Activated CD4-positive, alpha-beta T cell treated with anti-CD3 and anti-CD28 coated beads, Interleukin-2, amount 50 U/mL, for 4 hours (primary cell): ENCODE data around the gene GPR15.

ENCODE experiments used
- DNase-seq, 2 experiments: peaks; one replicate each; pipeline ENCODE4 v3.0.0-alpha.2; 2020

Gene GPR15

DNA sequence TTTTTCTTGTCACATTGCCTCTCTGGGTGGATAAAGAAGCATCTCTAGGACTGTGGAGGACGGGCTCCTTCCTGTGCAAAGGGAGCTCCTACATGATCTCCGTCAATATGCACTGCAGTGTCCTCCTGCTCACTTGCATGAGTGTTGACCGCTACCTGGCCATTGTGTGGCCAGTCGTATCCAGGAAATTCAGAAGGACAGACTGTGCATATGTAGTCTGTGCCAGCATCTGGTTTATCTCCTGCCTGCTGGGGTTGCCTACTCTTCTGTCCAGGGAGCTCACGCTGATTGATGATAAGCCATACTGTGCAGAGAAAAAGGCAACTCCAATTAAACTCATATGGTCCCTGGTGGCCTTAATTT is 478 bp downstream of the GPR15 start:
- DNase-seq: no peak

DNA sequence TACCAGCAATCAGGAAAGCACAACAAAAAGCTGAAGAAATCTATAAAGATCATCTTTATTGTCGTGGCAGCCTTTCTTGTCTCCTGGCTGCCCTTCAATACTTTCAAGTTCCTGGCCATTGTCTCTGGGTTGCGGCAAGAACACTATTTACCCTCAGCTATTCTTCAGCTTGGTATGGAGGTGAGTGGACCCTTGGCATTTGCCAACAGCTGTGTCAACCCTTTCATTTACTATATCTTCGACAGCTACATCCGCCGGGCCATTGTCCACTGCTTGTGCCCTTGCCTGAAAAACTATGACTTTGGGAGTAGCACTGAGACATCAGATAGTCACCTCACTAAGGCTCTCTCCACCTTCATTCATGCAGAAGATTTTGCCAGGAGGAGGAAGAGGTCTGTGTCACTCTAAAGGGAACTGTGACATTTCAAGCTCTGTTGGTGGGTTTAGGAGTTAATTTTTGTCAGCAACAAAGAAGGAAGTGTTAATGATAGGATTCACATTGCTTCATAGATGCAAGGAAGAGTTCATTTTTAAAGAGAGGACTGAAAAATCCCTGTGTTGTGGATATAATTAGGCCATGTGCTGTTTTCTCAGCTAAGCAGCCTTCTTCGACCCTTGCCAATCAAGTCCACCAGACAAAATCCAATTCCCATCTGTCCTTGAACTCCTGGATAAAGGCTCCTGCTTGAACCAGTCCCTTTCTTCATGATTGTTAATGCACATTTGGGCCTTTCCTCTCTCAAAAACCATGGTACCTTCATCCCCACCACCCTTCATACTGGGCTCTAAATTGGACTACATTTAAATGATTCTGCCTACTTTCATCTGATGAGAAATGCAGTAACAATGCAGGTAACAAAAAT is 1.2 kb downstream of the GPR15 start:
- no peak for DNase-seq

DNA sequence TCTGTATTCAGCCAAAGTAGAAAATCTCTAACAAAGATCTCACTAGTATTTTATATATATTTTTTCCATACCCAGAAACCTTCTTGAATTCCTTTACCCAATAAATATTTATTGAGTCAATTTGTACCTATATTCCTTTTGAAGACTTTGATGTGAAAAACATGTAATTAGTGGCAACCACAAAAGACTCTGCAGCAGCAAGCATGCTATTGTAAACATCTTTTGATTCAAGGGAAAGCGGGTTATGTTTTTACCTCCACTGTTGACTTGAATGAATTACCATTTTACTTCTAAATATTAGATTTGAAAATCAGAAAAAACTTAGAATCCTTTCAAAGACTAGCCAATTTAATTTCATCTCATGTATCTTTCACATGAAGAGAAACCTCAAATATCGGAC is 2.4 kb downstream of the GPR15 start:
- no peak for DNase-seq

DNA sequence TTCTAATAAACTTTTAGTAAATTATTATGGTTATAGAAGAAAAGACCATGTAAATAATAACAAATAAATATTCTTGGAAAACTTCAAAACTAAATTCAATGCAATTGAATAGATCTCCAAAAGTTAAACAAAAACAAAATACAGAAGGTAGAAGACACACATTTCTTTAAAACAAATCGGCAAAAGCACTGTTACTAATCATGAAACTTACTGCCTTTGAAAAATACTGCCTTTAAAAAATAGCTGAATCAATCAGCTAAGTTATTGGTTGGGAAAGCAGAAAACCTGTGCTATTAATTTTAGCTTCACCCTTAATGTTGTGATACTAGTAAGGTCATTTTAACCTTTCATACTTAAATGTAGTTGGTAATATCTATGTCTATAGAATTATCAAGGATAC is 3.0 kb downstream of the GPR15 start:
- no peak for DNase-seq

DNA sequence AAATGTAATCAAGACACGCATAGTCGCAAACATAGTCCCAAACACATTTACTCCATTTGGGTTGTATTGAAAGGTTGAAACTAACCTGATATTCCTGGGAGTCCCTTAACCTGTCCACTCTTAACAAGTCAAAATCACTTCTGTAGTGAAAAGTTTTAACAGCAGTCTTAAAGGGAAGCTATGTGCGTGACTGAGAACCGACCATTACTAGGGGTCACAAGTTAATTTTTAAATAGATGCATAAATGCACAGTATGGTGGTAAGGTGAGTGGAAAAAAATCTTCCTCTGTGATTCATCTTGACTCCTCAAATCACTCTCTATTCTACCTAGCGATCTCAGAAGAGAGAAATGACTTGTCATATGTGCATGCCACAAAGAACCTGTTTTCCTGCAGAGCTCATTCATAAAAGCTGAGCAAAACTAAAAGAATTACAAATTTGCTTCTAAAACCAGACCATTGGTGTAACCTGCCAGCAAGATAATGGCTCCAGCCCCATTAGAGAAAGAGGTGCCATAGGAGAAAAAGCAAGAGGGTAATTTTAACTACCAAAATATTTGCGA is 4.8 kb downstream of the GPR15 start:
- no peak for DNase-seq

DNA sequence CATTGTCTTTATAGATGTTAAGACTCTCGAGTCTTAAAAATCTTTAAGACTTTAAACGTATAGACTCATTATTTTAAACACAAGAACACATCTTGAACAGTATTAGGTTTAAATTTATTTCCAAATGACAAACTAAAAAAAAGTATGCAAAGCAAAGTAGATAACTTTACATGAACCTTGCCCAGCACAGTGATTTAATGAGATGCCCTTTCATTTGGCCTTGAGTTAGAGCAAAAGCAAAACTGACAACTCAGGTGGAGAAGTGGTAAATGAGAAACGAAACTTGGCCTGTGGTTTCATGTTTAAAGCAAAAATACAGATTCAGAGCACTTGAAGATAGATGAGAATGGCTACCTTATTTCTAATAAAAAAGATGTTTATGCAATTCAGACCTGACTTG is 8.6 kb downstream of the GPR15 start:
- DNase-seq: no peak

DNA sequence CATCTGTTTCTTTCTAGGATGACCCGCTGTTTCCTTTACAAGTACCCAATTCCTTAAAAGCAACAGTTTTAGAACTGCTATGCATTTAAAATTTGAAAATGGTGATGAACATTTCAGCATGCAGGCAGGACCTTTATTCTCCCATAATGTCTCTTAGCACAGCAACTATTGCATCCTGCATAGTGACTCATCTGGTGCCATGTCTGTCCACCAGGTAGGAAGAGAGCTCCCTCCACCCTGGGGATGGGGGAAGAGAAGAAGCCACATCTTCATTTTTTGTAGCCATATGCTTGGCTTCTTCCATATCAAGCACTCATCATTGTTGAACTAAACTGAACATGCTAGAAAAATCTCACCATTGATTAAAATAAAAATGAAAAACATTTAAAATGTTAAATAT is 9.9 kb downstream of the GPR15 start:
- no peak for DNase-seq

DNA sequence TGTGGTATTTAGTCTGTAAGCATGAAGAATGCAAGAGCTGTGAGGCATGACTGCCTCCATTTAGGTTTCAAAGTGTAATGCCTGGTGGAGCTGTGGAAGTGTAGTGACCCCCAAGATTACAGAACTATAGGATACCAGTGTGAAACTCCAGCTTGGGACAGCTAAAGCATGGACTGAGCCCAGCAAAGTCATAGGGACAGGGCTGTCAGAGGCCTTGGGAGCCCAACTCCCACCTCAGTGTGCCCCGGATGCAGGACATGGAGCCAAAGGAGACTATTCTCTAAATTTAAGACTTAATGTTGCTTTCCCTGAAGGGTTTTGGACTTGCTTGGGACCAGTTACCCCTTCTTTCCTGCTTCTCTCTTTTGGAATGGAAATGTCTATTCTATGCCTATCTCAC is 10.8 kb downstream of the GPR15 start:
- no peak for DNase-seq

DNA sequence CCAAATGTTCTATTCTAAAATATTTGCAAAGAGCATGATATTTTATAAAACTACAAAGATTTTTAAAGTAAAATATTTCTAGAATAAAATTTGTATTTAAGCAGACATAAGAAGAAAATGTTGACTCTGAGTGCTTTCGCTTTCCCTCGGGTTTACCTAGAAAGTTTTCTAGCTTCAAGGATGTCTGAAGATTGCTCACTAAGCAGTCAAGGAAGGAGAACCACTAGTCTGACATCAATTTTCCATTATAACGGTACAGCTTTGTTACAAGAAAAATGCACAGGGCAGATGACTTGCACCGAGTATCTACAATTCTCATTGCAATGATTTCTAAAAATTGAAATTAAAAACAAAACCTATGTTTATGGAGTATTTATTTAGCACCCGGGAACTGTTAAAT is 14.2 kb downstream of the GPR15 start:
- DNase-seq: no peak

DNA sequence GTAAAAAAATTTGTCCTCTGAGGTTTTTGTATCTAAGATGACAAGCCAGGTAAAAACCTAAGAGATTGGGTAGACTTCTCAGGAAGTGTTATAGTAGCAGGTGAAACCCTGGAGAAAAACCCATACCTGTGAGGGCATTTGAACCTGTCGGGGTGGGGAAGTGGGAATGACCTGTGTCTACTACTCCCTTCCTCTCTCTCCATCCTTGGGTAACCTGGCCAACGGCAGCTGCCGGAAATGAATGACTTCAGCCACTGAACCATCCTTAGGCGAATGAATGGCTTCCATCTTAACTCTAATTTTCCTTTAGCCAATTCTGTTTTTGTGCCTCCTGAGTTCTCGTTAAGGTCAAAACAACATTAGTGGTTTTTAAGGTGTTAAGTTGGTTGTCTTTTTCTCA is 16.8 kb downstream of the GPR15 start:
- no peak for DNase-seq

DNA sequence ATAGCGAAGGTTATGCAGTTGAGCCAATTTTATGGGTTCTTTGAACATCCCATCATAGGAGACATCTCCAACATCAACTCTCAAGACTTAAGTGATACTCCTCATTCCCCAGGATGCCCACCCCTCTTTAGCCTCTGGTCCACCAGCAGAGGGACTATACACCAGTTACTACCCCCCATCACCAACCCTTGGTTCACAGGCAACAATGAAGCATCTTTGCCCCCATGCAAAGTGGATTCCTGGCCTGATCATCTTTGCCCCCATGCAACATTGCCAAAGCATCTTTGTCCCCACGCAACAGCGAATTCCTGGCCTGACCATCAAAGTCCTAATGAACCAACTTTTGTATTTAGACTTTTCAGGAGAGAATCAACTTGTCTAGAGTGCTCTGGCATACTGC is 19.1 kb downstream of the GPR15 start:
- no peak for DNase-seq

DNA sequence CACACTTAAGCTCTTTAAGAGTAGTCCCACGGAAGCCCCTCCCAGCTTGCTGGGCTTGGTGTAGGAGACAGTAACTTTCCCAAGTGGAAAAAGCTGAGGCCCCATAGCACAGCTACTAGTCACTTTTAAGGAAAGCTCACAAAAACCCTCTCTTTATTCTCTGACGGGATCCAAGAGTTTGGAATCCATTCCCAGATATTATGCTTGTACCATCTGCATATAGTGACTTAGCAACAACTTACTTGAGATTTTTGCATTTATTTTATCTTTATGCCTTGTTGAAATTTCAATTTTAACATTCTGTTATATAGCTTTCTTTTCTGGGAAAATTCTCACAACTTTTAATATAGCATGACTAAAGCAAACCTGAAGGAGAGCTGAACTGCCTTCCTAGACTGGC is 19.5 kb downstream of the GPR15 start:
- no peak for DNase-seq

DNA sequence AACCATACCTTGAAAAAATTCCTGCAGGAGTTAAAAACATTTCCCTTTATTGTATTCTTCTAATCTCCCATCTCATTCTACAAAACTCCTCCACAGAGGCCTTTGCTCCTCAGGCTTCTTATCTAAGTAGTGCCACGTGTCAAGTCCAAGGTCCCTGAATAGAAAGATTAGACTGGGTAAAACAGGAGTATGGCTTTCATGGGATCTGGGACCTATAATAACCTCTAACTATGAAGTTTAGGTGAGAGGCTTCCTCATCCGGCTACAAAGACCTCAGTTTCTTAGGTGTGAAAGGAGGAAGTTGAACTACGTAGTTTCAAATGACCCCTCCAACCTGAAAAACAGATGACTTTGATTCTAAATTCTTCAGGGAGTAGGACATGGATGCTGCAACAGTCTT is 20.0 kb downstream of the GPR15 start:
- no peak for DNase-seq

DNA sequence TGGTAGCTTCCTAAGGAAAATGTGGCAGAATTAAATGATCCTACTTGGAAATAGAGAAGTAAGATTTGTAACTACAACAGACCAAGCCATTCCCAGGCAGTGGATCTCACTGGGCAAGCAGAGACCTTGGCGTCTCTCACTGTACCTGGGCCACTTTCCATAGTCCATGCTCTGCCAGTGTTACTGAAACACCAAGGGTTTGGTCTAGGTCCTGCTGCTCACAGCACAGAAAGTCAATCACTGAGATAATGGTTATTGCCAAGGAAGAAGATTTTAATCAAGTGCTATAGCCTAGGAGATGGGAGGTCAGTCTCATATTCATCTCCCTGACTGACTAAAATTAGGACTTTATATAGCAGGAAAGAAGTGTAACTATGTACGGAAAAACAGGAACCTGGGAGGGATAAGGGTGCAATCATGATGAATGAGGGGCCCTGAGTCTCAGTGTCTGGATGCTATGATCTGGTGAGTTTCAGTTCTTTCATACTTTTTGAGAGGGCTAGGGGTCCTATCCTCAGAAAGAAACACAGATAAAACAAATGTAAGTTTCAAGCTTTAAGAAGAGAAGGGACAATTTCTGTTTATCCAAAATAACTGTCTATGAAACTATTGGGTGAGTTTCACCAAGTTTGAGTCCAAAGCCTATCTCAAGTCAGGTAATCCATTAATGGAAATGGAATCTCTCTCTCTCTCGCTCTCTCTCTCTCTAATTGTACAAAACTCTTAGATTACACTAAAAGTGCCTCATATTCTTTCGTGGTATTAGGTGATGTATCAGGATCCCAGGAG is 20.6 kb downstream of the GPR15 start:
- no peak for DNase-seq

DNA sequence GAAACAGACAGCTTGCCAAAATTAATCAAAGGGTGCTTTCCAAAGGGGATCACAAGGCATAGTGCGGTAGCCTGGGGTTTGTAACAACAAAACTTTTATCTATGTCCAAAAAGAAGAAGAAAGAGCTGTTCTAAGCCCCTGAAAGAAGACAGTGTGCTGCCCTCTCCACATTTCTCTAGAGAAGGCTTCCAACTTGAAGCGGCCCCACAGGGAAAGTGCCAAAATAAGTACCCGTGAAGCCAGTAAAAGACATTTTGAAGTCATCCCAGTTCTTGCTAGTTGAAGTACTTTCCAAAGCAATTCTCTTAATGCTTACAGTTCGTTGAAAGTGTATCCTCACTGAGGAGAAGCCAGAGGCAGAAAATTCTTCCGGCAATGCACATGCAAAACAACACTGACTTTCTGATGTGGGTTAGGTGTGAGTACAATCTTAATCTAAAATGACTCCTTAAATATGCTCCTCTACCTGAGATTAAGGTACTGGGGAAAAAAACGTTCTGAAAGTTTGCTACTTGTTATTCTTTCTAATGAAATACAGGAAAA is 21.3 kb downstream of the GPR15 start:
- DNase-seq: no peak

DNA sequence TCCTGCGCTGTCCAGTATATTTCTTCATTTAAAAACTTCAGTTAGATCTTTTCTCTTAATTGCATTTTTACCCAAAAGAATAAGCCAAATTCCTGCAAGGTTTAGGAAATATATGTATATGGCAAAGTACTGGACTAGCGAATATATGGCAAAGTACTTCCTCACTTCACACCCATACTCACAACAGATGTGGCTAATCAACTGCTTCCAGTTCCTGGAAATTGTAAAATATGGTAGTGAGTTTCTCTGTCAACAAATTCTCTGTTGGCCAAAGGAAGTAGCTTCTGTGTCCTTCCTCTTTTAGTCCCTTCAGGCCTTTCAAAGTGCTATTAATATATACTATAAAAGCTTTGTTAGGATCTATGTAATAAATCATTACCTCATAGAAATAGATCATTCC is 22.0 kb downstream of the GPR15 start:
- no peak for DNase-seq

DNA sequence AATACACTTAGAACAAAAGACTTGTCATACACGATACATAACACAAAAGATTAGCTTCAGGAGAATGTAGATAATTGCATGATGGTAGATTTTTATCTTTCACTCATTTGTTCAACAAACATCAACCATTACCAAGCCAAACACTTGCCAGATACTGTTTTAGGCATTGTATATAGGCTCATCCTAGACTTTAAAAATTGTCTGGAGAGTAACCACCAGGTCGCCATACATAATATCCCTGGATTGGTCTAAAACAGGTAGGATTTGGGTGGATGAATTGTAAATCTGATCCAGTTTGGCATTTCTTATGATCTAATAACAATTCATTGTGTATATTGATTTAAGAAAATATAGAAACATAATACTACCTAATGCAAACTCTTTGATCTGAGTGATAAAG is 22.8 kb downstream of the GPR15 start:
- no peak for DNase-seq

DNA sequence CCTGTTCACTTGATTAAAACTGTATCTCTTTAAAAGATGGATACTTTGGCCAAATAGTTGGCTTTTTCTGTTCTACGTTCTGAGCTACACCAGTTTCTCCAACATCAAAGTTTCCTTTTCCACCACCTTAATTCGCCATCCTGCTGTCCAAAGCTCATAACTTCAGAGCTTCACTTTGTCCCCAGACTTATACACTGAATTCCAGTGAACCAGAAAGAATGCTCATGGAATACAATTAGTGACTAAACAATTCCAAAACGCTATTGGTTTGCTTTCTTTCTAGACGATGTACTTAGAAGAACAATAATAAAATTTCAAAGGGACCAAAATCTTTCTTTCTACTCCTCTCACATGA is 23.2 kb downstream of the GPR15 start:
- no peak for DNase-seq

DNA sequence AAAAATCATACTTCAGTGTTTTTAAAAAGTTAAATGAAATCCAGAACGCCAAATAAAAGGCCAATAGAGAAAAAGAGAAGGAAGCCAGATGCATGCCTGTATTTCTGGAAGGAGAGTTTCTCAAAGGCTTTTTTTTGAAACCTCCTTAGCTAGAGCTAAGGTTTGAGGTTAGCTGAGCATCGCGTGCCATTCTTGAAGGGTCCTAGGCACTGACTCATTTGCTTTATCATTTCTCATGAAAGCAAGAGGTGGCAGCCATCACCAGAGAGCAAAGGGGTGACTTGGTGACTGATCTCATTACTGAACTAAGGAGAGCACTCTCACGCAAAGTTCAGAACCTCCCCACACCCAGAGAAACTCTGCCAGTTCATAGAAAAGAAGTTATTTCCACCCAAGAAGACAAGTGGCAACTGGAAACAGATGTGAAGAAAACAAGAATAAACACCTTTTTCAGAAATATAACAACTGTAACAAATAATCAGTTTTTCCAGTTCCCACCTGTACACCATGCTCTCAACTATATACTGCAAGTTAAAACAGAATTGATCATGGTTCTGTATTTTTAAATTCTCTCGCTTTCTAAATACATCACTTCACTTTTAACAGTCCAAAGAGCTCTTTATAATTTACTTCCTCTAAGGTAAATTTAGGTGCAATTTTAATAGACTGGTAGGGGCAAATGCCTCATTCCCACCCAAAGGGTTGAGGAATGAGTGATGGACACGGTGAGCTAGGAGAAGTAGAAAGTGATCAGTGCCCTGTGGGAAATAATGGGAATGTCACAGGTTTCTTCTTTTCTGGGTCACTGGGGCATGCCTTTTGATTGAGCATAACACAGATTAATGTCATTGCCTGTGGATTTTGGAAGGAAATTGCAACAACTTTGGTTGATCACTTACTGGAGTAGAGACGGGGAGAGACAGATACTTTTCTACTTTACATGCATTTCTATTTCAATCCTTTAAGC is 24.7 kb downstream of the GPR15 start:
- DNase-seq: peak; percentile 59 to 72

DNA sequence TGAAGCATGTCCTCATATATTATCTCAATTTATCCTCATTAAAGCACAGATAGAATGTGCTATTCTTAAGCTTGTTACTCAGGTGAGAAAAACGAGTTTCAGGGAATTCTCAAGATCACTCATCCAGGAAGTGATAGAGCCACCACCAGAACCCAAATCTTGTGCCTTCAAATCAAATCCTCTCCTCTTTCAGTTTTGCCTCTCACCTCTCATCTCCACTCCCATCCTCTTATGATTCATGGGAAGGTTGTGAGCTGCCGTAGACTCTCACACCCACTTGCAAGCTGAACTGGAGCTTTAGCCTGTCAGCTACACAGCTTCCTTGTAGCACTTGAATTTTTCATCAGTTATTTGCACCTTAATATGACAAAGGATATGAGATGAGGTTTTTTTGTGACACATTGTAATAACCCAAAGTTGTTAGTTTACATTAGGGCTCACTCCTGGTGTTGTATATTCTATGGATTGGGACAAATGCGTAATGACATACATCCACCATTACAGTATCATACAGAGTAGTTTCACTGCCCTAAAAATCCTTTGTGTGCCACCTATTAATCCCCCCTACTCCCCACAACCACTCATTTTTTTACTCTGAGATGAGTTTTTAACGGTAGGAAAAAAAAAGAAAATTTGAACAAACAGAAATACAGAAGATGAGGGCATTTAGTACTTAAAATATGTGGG is 25.7 kb downstream of the GPR15 start:
- peak; percentile 22 to 38 for DNase-seq

DNA sequence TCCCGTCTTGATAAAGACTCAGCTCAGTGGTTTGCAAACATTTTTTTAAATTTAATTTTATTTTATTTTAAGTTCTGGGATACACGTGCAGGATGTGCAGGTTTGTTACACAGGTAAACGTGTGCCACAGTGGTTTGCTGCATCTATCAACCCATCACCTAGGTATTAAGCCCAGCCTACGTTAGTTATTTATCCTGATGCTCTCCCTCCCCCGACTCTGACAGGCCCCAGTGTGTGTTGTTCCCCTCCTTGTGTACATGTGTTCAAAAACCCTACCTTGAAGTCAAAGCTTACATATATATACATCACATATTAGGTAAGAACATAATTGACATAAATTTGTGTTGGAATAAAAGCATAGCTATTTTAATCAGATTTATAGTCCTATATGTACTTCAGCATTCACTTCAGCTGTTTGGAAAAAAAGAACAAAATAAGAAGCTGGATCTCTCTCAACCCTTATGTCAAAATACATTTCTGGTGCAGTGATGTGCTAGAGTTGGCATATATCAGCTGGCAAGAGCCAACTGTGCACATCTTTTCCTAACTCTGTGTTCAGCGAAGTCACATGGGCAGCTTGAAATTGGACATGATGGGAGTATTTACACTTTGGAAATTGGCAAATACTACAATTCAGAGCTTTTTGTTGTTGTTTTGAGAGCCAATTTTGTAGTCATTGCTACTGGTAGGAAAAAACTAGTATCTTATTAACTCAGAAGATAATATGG is 26.5 kb downstream of the GPR15 start:
- DNase-seq: no peak
